ENCODE data around the gene ATP11A.

- TF ChIP-seq EZH2 (IDR thresholded peaks at IDR 0.05) (no peak), POLR2AphosphoS5 (IDR thresholded peaks at IDR 0.05; ENCODE audit: borderline replicate concordance, low read depth, low read length) (no peak), FOXP2 (optimal IDR thresholded peaks at IDR 0.05; ENCODE audit: control extremely low read depth, extremely low read length, insufficient read depth) (no peak)
These were observed 15.4 kb downstream of the ATP11A start for GRCh38 chr13:112705286-112705685.
